ENCODE data around the gene SLC35B1. TPM values are rescaled to one million over a fixed set of nuclear protein-coding genes. Genes with fewer than 3 reads are reported as not detected.

The SLC35B1 gene
- 10 to 100 TPM; 89.1 to 90.4 (median 90.3) TPM for total RNA-seq

- DNase-seq: peak; percentile 98
- no peaks in the 10 kb centered on the region for H3K27me3 Mint-ChIP-seq (ENCODE audit: low read depth)
- peaks cover 38% of the 10 kb centered on the region for H3K4me1 Mint-ChIP-seq (ENCODE audit: low read depth)
- ATAC-seq: peak; percentile 98
- peak within 1 kb of the TSS; percentile 95 for H3K4me3 Mint-ChIP-seq
- peaks cover 40% of the 10 kb centered on the region for H3K36me3 Mint-ChIP-seq (ENCODE audit: insufficient read depth)
- H3K9me3 Mint-ChIP-seq: no peaks in the 10 kb centered on the region
Measured at GRCh38 chr17:49707608-49708514, at the start of gene SLC35B1. Gene SLC35B1, minus strand, starts transcription at chr17:49707964. Its CDS starts 131 bp downstream, at chr17:49707833.

- no peak for DNase-seq
- Mint-ChIP-seq H3K27me3 (ENCODE audit: low read depth) (no peaks in the 10 kb centered on the region), H3K9me3 (no peaks in the 10 kb centered on the region), H3K36me3 (ENCODE audit: insufficient read depth) (peaks cover 10% of the 10 kb centered on the region), H3K4me1 (ENCODE audit: low read depth) (peaks cover 88% of the 10 kb centered on the region), H3K4me3 (no peak overlapping the region)
- ATAC-seq: no peak
Measured at GRCh38 chr17:49757151-49757777, 49.5 kb upstream of the SLC35B1 start.

GRCh38 chr17:49756323-49757150, 48.8 kb upstream of the SLC35B1 start:
- H3K27me3 Mint-ChIP-seq (ENCODE audit: low read depth): no peaks in the 10 kb centered on the region
- H3K9me3 Mint-ChIP-seq: no peaks in the 10 kb centered on the region
- peaks cover 10% of the 10 kb centered on the region for H3K36me3 Mint-ChIP-seq (ENCODE audit: insufficient read depth)
- DNase-seq (no peak), ATAC-seq (no peak)
- H3K4me3 Mint-ChIP-seq: no peak overlapping the region
- peaks cover 87% of the 10 kb centered on the region for H3K4me1 Mint-ChIP-seq (ENCODE audit: low read depth)

- Mint-ChIP-seq H3K36me3 (ENCODE audit: insufficient read depth) (peaks cover 10% of the 10 kb centered on the region), H3K4me1 (ENCODE audit: low read depth) (peaks cover 81% of the 10 kb centered on the region), H3K27me3 (ENCODE audit: low read depth) (no peaks in the 10 kb centered on the region), H3K9me3 (no peaks in the 10 kb centered on the region), H3K4me3 (no peak overlapping the region)
- DNase-seq (no peak), ATAC-seq (no peak)
Measured at GRCh38 chr17:49755663-49756283, 48.0 kb upstream of the SLC35B1 start.

GRCh38 chr17:49753959-49754391, 46.2 kb upstream of the SLC35B1 start:
- ATAC-seq (no peak), DNase-seq (no peak)
- Mint-ChIP-seq H3K4me3 (no peak overlapping the region), H3K27me3 (ENCODE audit: low read depth) (no peaks in the 10 kb centered on the region), H3K9me3 (no peaks in the 10 kb centered on the region), H3K4me1 (ENCODE audit: low read depth) (peaks cover 79% of the 10 kb centered on the region), H3K36me3 (ENCODE audit: insufficient read depth) (peaks cover 12% of the 10 kb centered on the region)

GRCh38 chr17:49752508-49752907, 44.7 kb upstream of the SLC35B1 start:
- Mint-ChIP-seq H3K27me3 (ENCODE audit: low read depth) (no peaks in the 10 kb centered on the region), H3K4me3 (no peak overlapping the region), H3K9me3 (no peaks in the 10 kb centered on the region), H3K4me1 (ENCODE audit: low read depth) (peaks cover 83% of the 10 kb centered on the region), H3K36me3 (ENCODE audit: insufficient read depth) (peaks cover 11% of the 10 kb centered on the region)
- no peak for DNase-seq
- no peak for ATAC-seq

GRCh38 chr17:49749730-49750129, 42.0 kb upstream of the SLC35B1 start:
- H3K4me3 Mint-ChIP-seq: no peak overlapping the region
- ATAC-seq (no peak), DNase-seq (no peak)
- H3K9me3 Mint-ChIP-seq: no peaks in the 10 kb centered on the region
- peaks cover 7% of the 10 kb centered on the region for H3K36me3 Mint-ChIP-seq (ENCODE audit: insufficient read depth)
- H3K4me1 Mint-ChIP-seq (ENCODE audit: low read depth): peaks cover 86% of the 10 kb centered on the region
- no peaks in the 10 kb centered on the region for H3K27me3 Mint-ChIP-seq (ENCODE audit: low read depth)

GRCh38 chr17:49748791-49749190, 41.0 kb upstream of the SLC35B1 start:
- Mint-ChIP-seq H3K4me3 (peak overlapping the region; percentile 43), H3K9me3 (no peaks in the 10 kb centered on the region), H3K4me1 (ENCODE audit: low read depth) (peaks cover 86% of the 10 kb centered on the region), H3K36me3 (ENCODE audit: insufficient read depth) (peaks cover 7% of the 10 kb centered on the region), H3K27me3 (ENCODE audit: low read depth) (no peaks in the 10 kb centered on the region)
- peak; percentile 38 for DNase-seq
- peak; percentile 94 to 95 for ATAC-seq

- no peaks in the 10 kb centered on the region for H3K27me3 Mint-ChIP-seq (ENCODE audit: low read depth)
- peaks cover 82% of the 10 kb centered on the region for H3K4me1 Mint-ChIP-seq (ENCODE audit: low read depth)
- H3K4me3 Mint-ChIP-seq: peak overlapping the region; percentile 37
- H3K9me3 Mint-ChIP-seq: no peaks in the 10 kb centered on the region
- DNase-seq: no peak
- ATAC-seq: no peak
- H3K36me3 Mint-ChIP-seq (ENCODE audit: insufficient read depth): peaks cover 7% of the 10 kb centered on the region
Measured at GRCh38 chr17:49748223-49748622, 40.5 kb upstream of the SLC35B1 start.

- H3K9me3 Mint-ChIP-seq: no peaks in the 10 kb centered on the region
- peaks cover 82% of the 10 kb centered on the region for H3K4me1 Mint-ChIP-seq (ENCODE audit: low read depth)
- no peak for DNase-seq
- H3K4me3 Mint-ChIP-seq: peak overlapping the region; percentile 68
- peaks cover 9% of the 10 kb centered on the region for H3K36me3 Mint-ChIP-seq (ENCODE audit: insufficient read depth)
- H3K27me3 Mint-ChIP-seq (ENCODE audit: low read depth): no peaks in the 10 kb centered on the region
- ATAC-seq: no peak
Measured at GRCh38 chr17:49747632-49748031, 39.9 kb upstream of the SLC35B1 start.

GRCh38 chr17:49746791-49747490, 39.2 kb upstream of the SLC35B1 start:
- ATAC-seq: peak; percentile 21 to 37
- no peak for DNase-seq

GRCh38 chr17:49745175-49746139, 37.7 kb upstream of the SLC35B1 start:
- DNase-seq: no peak
- no peaks in the 10 kb centered on the region for H3K27me3 Mint-ChIP-seq (ENCODE audit: low read depth)
- peaks cover 92% of the 10 kb centered on the region for H3K4me1 Mint-ChIP-seq (ENCODE audit: low read depth)
- peaks cover 13% of the 10 kb centered on the region for H3K36me3 Mint-ChIP-seq (ENCODE audit: insufficient read depth)
- ATAC-seq: no peak
- peak overlapping the region; percentile 68 for H3K4me3 Mint-ChIP-seq
- no peaks in the 10 kb centered on the region for H3K9me3 Mint-ChIP-seq

More at GRCh38 chr17:49746791-49747490, 39.2 kb upstream of the SLC35B1 start:
- H3K4me1 Mint-ChIP-seq (ENCODE audit: low read depth): peaks cover 82% of the 10 kb centered on the region
- H3K36me3 Mint-ChIP-seq (ENCODE audit: insufficient read depth): peaks cover 9% of the 10 kb centered on the region
- no peaks in the 10 kb centered on the region for H3K27me3 Mint-ChIP-seq (ENCODE audit: low read depth)
- peak overlapping the region; percentile 68 for H3K4me3 Mint-ChIP-seq
- H3K9me3 Mint-ChIP-seq: no peaks in the 10 kb centered on the region
